Epithelial cell of alveolus of lung (primary cell): ENCODE measurements around the gene COL8A2. TPM values are rescaled to one million over a fixed set of nuclear protein-coding genes. Genes with fewer than 3 reads are reported as not detected.

Source experiments
- total RNA-seq: library from RNA; depleted of rRNA; stranded (reverse); fragments of >200 nt; gene quantifications from 2 replicates; pipeline ENCODE4 v1.2.1, GENCODE V29; 2015

Gene COL8A2
- total RNA-seq: 0.24 and 1.8 TPM in 2 replicates

DNA sequence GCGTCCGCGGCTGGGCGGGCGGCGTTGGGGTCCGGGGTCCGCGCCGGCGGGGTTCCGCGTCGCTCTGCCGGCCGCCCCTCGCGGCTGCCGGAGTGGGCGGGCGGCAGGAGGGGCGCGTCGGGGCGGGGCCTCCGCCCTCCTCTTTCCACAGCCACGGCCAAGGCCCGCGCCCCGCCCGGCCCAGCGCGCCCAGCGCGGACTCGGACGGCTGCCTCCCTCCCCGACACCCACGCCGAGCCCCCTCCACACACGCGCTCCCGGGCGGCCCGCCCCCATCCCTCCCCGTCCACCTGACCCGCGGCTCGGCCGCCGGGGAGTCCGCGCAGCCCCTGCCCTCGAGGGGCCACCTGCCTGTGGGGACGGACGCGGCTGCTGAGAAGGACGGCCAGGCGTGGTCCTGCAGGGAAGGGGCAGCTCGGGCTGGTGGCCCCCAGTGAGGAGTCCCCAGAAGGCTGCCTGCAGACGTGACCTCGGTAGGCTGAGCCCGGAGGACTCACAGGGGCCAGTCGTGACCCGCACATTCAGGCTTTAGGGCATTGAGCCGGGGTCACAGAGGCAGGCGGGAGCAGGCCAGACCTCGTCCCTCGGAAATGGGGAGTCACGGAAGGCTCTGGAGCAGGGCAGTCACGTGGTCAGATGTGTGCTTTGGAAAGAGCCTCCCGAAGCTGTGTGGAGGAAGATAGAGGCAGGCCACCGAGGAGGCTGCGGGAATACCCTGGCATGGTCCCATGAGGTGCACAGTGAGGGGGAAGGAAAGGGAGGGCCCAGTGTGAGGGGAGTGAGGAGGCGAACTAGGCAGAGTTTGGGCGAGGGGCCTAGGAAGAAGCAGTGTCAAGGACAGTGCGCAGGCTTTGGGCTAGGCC lies at the start of gene COL8A2:
Gene COL8A2, minus strand, starts transcription at position 94 of the 863 bp plus-strand sequence. CDS start 24,980 bp downstream, outside the sequence.

DNA sequence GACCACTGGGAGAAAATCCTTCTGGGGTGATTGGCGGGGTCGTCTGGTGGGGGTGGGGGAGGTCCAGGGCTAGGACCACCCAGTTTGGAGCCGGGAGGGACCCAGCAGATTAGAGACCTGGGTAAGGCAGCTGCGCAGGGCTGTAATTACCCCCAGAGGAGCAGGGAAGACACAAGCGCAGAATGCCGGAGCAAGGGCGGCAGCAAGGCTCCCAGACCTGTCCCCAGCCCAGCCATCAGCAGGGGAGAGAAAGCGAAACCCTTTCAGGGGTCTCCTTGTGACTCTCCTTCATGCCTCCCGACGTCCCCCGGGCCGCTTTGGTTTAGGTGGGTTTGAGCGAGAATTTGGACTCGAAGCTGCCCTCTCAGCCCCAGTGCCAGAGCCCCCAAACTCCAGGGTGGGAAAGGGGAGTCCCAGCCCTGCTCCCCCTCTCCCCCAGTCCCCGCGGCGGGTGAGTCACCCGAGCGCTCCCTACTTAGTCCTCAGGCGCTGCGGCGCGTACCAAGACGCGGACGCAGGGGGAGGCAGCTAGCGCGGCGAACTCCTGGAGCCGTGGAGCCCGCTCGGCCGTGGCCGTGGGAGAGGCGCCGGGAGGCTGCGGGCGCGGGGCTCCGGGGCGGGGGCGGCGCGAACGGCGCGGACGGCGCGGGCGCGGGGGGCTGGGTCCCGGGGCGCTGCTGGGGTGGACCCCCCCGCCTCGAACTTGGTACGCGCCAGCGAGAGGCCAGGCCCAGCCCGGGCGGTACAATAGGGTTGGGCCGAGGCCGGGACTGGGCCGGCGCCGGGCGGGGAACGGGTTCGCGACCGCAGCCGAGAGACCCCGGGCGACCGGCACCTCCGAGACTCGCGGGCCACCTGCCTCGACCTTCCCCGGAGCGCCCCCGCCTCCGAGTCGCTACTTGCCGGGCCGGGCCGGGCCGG lies 30.6 kb upstream of the COL8A2 start, which contains the start of gene MAP7D1:
Gene MAP7D1, plus strand, starts transcription at position 753 of the 921 bp plus-strand sequence. CDS start 258 bp downstream, outside the sequence.

DNA sequence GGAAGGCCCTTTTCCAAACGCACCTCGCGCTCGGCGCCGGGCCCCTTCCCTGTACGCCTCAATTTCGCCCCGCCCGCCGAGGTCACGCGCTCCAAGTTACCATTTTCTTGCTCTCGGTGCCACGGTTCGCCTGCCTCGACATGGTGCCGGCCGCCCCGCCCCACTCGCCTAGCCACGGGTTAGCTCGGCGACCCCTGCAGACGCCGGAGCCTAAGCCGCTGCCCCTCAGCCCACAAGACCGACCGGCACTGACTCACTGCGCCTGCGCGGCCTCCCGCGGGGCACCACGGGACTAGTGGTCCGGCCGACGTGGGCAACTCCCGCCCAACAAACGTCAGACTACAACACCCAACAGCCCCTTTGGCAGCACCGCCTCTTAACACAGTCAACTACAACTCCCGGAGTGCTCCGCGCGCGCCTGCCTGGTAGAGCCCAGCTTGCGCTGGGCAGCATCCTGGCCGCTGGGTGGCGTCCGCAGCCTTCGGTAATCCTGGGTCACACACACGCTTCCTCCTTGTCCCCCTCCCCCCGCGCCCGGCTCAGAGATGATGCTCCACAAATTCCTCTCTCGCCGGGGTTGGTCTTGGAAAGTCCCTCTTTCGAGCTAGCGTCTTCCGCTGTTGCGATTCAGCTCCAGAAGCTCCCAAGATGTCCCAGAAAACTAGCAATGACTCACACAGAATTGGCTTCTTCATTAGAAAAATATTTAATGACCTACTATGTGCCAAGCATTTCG lies 24.4 kb upstream of the COL8A2 start, which contains the start of gene TRAPPC3:
Gene TRAPPC3, minus strand, starts transcription at position 250 of the 736 bp plus-strand sequence. Its CDS starts 108 bp downstream, at position 142.

DNA sequence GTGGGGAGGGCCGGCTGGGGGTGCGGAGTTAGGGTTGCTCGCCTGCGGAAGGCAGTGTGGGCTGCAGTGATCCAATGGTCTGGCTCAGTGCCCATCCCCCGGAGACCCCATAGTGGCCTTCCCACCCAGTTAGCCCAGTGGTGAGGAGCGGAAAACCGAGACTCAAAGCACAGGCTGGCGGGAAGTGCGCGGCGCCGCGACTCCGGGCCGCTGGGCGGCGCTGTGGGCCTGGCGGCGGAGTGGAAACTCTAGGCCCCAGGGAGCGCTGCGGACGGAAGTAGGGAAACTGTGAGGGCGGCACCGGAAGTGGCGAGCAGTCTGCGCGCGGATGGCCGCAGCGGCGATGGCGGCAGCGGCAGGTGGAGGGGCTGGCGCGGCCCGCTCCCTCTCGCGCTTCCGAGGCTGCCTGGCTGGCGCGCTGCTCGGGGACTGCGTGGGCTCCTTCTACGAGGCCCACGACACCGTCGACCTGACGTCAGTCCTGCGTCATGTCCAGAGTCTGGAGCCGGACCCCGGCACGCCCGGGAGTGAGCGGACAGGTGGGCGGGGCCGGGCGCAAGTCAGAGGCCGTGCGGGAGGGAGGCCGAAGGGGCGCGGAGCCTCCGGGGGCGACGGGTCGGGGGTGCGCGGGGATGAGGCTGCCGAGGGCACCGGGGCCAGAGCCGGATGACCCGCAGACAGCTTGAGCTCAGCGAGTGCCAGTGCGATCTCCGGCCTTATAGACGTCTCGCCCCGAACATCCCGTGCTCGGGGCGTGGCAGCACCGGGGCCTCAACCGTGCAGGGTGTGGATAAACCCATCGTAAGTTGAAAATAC lies 36.2 kb downstream of the COL8A2 start, which contains the start of gene ADPRS:
Gene ADPRS, plus strand, starts transcription at position 316 of the 816 bp plus-strand sequence. Its CDS starts 13 bp downstream, at position 329.

DNA sequence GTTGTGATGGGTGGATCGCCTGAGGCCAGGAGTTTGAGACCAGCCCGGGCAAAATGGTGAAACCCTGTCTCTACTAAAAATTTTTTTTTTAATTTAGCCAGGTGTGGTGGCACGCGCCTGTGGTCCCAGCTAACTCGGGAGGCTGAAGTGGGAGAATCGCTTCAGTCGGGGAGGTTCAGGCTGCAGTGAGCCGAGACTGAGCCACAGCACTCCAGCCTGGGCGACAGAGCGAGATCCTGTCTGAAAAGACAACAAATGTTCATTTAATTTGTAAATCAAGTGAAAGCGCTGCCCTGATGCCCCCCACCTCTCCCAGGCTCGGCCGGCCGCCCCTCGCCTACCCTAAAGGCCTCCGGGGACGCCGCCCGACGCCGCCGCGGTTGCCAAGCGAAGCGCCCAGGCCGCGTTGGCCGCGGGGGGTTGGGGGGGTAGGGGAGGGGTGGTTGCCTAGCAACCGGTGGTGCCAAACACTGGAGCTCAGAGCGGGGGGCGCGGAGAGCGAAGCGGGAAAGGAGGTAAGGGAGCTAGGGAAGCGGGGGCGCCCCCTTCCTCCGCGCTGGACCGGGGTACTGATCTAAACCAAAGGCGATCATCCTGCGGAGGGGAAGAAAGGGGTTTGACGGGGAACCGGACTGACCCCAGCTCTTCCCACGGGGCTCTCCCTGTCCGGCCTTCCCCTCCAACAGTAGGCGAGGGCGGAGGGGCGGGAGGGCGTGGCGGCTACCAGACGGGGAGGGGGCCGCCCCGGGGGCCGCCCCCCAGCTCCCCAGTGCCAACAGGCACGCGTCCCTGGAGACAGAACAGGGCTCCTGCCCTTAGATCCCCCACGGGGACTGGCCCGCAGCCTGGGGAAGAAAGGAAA lies 41.2 kb downstream of the COL8A2 start, which contains the start of gene TEKT2:
Gene TEKT2, plus strand, starts transcription at position 460 of the 862 bp plus-strand sequence. CDS start 828 bp downstream, outside the sequence.

Other genes starting within 250 kb of the COL8A2 start
- gene AGO1, start 242.0 kb downstream of the COL8A2 start, total RNA-seq: 12.9 and 15.1 TPM in 2 replicates
- gene AGO3, start 194.1 kb downstream of the COL8A2 start, total RNA-seq: 4.5 and 8.7 TPM in 2 replicates
- 0.24 TPM in 1 of 2 replicates, not detected in the other for gene TEKT2, start 41.1 kb downstream of the COL8A2 start, total RNA-seq
- 31.2 and 57.4 TPM in 2 replicates for gene ADPRS, start 36.3 kb downstream of the COL8A2 start, total RNA-seq
- 66.5 and 102 TPM in 2 replicates for gene TRAPPC3, start 24.3 kb upstream of the COL8A2 start, total RNA-seq
- 148 and 160 TPM in 2 replicates for gene MAP7D1, start 30.9 kb upstream of the COL8A2 start, total RNA-seq
- 80.8 and 120 TPM in 2 replicates for gene THRAP3, start 99.2 kb upstream of the COL8A2 start, total RNA-seq
- 1.3 and 4.9 TPM in 2 replicates for gene SH3D21, start 181.1 kb upstream of the COL8A2 start, total RNA-seq
- 239 and 247 TPM in 2 replicates for gene EVA1B, start 198.4 kb upstream of the COL8A2 start, total RNA-seq